Hematopoietic multipotent progenitor cell treated with erythropoietin and hydrocortisone succinate and interleukin-3 and kit ligand, for 4 days (in vitro differentiated cells): ENCODE data around the gene KRT79.

Experiments used
- DNase-seq: peaks from one replicate; pipeline ENCODE4 v3.0.0-alpha.2; 2015

KRT79 gene

DNA sequence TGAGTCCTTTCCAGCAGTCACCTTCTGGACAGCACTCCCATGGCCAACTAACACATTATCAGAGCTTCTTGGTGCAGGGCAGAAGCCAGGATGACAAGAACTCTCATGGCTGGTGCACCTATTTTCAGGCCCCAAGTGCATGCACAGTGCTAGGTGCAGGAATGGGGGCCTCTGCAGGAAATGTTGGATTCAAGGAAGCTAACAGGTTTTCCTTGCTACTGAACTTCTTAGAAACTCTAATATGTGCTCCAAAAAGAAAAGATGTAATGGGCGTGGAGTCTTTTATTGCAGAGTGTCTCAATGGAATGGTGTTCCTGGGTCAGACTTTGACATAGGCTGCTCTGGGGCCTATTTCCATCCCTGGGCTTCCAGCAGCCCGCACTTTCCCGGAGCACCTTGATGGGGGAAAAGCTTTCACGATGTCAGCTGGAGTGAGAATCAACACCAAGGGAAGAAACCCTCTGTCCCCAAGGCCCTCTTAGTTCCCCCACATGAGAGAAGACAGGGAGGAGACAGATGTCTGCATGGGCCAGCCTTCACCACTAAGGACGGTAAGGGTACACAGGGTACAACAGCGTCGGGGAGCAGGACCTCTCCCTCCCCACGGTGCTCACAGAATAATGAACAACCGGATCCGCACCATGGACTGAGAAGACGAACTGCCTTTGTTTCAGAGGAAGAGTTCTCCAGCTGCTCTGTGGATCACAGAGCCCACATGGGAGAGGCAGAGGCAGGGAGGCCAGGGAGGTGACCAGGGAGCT, 45.1 kb downstream of the KRT79 start:
- no peak for DNase-seq

DNA sequence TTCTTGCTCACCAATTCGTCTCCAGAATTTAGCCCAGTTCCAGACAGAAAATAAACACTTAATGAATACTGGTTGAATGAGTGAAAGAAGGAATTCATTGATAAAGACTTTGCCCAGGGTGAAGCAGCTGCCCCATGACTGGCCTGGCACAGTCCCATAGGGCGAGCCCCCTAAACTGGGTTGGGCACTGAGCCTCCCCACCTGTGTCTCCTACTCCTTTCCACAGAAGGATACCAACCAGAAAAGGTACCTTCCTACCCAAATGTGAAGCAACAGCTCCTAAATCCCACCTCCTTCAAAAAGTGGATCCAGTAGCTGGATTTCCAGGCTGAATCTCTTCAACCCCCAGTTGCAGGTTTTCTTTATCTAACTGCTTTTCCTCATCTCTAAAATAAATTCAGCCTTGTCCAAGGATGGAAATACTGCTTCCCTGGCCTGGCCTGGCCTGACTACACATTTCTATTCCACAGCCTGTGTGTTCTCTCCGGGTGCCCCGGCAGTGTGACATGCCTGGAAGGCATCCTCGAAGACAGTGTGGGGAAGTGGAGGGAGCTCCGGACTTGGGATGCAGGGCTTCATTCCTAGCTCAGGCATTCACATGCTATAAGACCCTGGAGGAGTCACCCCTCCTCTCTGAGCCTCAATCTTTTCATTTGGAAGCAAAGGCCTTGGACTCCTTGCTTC, 45.8 kb downstream of the KRT79 start:
- DNase-seq: no peak

DNA sequence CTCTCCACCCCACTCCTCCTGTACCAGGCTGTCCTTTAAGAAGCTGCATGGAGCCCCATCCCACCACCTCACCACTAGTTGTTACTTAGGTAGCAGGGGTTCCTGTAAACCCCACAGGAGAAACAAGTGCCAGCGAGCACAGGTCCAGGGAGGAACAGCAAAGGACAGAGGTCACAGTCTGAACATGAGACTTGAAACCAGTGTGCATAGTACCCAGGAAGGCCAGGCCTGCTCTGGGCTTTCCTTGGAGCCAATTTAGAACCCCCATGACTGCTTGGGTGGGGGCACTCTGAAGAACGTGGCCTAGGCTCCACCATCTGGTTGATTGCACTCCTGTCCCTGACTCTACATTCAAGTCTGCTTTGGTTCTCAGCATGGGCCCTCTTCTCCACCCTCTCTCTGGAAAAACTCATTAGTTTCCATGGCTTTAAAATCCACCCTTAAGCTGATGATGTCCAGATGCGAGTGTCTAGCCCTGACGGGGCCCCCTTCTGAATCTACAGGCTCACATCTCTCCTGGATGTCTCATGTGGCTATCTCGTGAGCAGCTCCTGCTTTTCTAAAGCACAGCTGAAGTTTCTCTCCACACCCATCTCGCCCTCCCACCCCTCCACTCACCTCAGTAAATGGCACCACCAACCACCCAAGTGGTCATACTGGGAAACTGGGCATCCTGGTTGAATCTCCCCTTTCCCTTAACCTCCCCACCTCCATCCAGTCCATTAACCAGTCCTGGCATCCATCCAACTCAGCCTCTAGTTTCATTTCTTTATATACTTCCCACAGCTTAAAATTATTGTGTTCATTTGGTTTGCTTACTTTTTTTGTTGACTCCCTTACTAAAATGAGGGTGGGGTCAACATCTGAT, 46.6 kb downstream of the KRT79 start:
- DNase-seq: no peak

DNA sequence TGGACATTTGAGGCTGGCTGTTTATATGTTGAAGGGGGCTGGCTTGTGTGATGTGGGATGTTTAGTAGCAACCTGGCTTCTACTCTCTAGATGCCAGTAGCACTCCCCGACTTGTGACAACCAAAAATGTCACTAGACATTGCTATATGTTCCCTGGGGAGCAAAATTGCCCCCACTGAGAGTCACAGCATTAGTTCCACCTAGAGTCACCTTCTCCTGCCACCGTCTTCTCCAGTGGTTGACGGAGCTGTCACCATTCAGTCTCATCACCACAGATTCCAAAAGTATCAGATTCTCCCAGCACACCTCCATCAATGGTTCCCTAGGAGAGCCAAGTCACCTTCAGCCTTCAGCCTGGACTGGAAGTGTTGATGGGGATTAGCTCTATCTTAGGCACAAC, 49.2 kb downstream of the KRT79 start:
- no peak for DNase-seq

DNA sequence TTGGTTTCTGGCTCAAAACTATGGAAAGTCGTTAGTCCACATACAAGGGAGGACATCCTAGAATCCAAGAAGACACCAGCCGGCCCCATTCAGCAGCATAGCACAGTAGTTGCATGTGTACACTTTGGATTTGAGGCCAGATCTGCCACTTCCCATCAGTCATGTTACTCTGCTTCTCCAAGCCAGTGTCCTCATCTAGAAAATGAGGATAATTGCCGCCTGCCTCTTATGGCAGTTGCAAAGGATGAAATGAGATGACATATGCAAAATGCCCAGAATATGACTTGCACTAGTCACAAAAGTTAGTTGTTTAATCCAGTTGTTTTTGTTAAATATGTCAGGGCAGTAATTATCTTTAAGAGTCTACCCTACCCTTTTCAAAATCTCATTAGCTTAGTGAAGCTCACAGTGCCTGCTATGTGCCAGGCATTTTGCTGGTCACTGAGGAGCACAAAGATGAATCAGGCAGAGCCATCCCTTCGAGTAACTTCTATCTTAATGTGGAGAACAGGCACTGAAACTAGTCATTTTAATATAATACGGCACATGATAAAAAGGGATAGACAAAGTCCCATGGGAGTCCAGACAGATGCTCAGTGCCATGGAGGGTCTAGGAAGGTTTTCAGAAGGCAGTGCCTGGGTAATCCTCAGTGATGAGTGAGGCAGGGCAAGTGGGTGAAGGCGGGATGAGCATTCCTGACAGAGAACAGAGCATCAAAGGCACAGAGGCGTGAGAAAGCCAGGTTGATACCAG, 50.4 kb downstream of the KRT79 start:
- no peak for DNase-seq

DNA sequence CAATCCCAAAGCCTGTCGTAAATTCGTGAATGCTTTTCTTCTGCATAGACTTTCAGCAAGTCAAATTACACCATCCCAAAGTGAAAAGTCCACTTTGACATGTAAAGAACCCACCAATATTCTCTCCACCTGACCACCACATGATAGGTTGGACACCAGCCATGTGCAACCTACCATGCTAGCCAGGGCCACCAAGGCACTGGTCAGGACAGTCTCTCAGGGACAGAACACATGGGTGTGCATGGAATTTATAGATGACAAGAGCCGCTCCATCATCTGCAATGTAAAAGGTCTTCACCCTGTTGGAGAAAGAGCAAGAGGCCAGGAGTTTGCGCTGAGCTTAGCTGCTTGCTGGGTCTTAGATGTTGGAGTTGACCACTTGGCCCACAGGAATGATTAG, 51.6 kb downstream of the KRT79 start:
- no peak for DNase-seq

DNA sequence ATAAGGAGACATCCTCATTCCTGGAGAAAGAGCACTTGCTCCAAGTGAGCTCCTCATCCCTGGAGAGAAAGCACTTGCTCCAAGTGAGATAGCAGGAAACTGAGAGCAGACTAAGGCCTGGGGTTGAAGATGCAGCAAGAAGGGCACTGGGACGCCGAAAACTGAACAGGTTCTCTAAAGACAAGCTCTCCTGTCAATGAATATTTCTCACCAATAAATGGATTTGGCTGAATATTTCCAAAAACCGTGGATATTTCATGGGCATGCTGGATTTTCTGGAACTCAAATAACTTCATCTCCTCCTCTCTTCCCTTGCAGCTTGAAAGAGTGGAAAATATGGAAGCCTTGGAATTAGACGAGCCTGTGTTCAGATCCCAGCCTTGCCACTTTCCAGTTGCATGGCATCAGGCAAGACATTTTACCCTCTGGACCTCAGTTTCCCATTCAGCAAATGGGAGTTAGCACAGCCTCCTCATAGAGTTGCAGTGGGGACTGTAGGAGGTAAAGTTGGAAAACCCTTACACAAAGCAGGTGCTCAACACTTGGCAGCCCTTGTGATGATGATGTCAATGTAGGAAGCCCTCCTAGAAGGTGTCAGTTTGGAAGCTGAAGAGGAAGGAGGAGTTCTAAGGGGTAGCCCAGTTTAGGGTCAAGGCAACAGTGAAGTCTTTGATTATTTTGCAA, 52.6 kb downstream of the KRT79 start:
- DNase-seq: no peak

DNA sequence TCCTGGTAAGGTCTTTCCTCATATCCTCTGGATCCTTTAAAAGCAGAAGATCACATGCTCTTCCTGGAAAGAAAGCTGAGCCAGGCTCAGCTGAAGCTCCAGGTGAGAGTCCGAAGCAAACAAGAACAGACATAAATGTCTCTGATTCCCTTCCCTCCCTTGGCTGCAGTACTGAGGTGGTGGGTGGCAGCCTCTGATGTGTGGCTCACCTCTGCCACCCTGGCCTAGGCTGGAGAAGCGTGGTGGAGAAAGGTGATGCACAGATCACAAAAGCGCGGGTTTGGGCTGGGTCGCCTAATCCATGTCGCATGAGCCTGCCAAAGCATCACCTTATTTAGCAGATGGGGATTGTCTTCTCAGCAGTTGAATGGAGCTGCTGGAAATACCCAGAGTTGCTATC, 54.2 kb downstream of the KRT79 start:
- no peak for DNase-seq

DNA sequence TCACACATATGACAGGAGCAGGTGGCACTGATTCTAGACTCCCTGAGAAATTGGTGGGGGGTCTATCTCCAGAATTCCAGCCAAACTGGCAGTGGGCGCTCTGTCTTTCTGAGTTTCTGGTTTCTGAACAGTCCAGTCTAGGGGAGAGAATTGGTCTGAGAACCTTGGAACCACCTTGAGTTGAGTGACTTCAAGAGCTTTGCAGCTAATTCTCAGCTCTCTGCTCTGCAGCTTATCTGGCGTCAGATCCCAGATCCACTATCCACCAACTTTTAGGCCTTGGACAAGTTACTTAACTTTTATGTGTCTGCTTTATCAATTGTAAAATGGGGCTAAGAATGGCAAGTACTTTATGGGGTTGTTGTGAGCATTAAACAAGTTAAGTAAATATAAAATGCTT, 55.3 kb downstream of the KRT79 start:
- DNase-seq: no peak

DNA sequence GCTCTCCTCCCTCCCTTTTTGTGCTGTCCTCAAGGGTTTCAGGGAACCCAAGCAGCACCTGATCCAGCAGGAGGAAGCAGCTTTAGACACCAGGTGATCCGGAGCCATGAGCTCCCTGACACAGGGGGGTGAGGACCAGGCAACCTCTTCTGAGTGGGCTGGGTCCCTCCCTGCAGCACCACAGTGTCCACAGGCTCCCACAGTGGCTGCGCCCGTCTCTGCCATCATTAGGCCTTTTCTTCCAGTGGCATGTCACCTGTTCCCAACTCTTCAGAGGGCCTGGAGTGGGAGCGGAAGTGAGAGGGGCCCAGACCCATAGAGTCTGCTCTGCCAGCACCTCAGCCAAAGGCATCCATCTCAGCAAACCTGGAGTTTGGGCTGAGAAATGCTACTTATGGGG, 56.5 kb downstream of the KRT79 start:
- no peak for DNase-seq

DNA sequence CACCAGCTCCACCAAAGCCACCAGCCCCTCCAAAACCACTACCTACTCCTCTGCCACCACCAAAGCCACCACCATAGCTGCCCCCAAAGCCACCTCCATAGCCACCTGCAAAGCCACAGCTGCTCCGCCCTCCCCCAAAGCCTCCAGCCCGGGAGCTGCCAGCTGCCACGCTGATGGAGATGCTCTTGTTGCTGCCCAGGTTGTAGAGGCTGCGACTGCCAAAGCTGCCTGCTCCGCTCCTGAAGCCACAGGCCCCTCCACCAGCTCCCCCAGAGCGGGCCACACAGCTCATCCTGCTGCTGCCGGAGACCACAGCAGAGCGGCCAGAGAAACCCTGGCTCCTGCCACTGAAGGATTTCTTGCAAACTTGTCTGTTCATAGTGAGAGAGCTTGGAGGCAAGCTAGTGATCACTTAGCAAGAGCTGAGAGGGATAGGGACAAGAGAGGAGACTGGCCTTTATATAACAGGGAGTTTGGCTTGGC, 57.2 kb downstream of the KRT79 start, which contains the start of gene KRT76:
Gene KRT76 (minus strand): TSS at position 433 of the 483 bp plus-strand sequence. CDS start 54 bp downstream, at position 379.
- DNase-seq: no peak

DNA sequence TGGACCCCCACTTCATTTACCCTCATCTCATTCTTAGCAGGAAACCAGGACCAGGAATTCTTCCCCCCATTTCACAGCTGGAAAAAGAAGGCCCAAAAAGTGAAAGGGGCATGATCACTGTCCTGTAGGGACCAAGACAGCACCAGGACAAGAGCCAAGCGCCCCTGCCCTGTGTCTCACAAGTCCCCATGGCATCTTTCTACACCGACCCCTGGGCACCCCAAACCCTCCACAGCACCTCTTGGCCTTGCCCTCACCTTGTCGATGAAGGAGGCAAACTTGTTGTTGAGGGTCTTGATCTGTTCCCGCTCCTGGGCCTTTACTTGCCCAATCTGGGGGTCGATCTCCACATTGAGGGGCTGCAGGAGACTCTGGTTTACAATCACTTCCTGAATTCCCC, 57.7 kb downstream of the KRT79 start:
- no peak for DNase-seq

DNA sequence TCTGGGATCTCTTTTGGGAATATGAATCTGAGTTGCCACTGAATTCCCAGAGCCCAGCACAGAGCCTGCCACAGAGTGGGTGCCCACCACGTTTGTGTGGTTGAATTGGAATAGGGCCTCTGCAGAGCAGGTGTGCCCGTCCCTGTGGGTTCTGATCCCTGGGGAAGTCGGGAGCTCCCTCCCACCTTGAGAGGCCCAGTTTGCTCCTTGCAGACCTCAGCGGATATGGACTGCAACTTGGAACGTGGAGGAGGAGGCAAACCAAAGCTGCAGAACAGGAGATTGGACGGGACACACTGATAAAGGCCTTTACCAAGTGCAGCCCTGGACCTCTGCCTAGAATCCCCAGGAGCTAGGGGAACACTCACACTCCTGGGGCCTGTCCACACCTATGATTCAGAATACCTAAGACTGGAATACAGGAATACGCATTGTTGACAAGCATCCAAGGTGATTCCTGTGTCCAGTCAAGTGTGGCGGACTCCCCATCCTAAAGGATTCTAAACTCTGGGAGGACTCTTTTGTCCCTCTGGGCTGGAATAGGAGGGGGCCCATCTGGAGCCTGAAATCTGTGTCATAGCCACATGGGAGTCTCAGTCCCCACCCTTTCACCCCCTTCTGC, 59.4 kb downstream of the KRT79 start:
- DNase-seq: no peak

DNA sequence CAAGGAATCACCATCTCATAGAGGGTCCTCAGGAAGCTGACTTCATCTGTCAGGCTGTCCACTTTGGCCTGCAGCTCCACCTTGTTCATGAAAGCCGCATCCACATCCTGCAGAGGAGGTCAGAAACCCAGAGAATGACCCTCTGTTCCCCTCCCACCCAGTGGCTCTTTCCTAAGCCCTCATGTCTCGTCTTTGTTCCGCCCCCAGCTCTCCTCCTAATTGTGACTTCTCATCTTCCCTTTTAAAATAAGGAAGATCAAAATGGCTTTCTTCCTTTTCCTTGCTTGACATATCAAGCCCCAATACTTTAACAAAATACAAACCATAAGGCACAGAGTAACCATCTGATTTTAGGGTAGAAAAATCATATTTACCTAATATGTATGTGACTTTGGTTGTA, 61.3 kb downstream of the KRT79 start:
- no peak for DNase-seq

DNA sequence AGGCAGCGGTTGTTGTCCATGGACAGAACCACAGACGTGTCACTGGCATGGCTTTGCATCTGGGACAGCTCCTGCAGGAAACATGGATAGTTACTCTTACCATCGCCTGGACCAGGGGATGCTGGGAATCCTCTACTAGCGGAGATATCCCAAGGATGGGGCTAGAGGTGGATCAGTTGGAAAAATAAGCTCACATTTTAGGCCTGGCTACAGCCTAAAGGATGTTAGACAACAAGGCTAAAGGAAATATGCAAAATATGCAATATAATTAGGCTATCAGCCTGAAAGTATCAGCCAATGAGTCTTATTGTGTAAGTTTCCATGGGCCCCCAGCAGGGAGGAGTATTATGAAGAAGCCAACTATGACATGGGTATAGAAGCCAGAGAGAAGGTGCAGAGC, 61.9 kb downstream of the KRT79 start:
- DNase-seq: no peak

DNA sequence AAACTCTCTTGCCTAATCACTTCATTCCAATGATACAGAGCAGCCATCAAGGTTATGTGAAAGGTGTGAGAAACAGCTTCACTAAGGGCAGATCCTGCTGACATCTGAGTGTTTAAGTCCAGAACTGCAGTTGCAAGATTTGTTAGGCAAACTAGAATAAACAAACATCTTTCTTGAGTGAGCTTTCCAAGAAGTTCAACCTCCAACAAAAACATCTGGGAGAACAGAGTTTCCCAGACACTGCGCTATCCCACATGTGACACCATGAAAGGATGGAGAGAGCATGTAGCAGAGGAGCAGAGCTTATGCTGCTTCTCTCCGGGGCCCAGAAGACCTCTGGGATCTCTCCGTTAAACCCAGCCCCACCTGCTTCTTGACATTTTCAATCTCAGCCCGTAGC, 62.6 kb downstream of the KRT79 start:
- no peak for DNase-seq
